Parathyroid adenoma (tissue), 2 donors: ENCODE results near the gene KRT10.

Source experiments
- H2AFZ ChIP-seq: fragments of 300-600 bp; sonication (generic); one replicate; pipeline ENCODE4 v1.7.0; 2017; ENCODE audit warnings: antibody characterized with exemption, mild to moderate bottlenecking
- H3K27ac ChIP-seq: fragments of 300-600 bp; sonication (generic); one replicate; pipeline ENCODE4 v1.7.0; 2017
- H3K27me3 ChIP-seq: fragments of 300-600 bp; sonication (generic); one replicate; pipeline ENCODE4 v1.7.0; 2017; ENCODE audit warnings: low read length; ENCODE audit not compliant: control insufficient read depth, insufficient read depth
- H3K36me3 ChIP-seq: fragments of 300-600 bp; sonication (generic); one replicate; pipeline ENCODE4 v1.7.0; 2017; ENCODE audit warnings: low read length; ENCODE audit not compliant: control insufficient read depth, insufficient read depth
- H3K4me1 ChIP-seq: fragments of 300-600 bp; sonication (generic); one replicate; pipeline ENCODE4 v1.7.0; 2017; ENCODE audit warnings: control low read depth
- H3K4me2 ChIP-seq: fragments of 300-600 bp; sonication (generic); one replicate; pipeline ENCODE4 v1.7.0; 2017; ENCODE audit warnings: low read length
- H3K4me3 ChIP-seq: fragments of 300-600 bp; sonication (generic); one replicate; pipeline ENCODE4 v1.7.0; 2017; ENCODE audit warnings: low read depth, low read length
- H3K79me2 ChIP-seq: fragments of 300-600 bp; sonication (generic); one replicate; pipeline ENCODE4 v1.7.0; 2017; ENCODE audit warnings: control low read depth
- H3K9ac ChIP-seq: fragments of 300-600 bp; sonication (generic); one replicate; pipeline ENCODE4 v1.7.0; 2017; ENCODE audit warnings: mild to moderate bottlenecking
- H3K9me3 ChIP-seq: fragments of 300-600 bp; sonication (generic); one replicate; pipeline ENCODE4 v1.7.0; 2017; ENCODE audit warnings: low read length; ENCODE audit not compliant: control insufficient read depth
- TF ChIP-seq, protein P1 (sequence below): fragments of 300-600 bp; sonication (generic); IDR thresholded peaks from one replicate; pipeline ENCODE4 v1.7.0; 2017; ENCODE audit warnings: antibody characterized with exemption, mild to moderate bottlenecking
- donor health status: primary hyperparathyroidism.

KRT10 gene

DNA sequence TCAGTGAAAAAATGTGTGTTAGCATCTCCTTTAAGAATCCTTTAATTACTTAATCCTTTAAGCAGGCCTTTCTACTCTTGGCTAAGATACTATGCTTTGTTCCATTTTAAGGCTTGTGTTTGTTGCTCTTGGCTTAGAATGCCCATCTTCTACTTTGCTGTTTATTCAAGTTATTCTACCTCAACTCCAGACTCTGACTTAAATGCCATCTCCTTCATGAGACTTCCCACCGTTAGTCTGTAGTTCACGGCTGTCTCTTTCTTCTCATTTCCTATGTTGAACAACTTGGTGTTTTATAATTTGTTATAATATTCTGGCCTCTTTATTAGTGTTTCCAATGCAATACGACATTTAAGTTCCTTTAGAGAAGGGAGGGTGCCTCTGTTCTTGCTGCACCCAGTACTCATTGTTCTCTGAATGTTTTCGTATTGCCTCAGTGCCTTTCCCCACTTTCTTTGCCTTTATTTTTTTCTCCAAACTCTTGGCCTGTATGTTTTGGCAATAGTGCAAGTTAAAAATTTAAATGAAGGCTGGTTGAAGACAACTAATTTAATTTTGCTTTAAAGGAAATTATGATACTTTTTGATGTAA, 6.1 kb upstream of the KRT10 start:
- H3K9ac ChIP-seq = no peak overlapping the region
- H3K27ac ChIP-seq = no peak overlapping the region
- H3K4me2 ChIP-seq = no peak overlapping the region
- H3K36me3 ChIP-seq = no peaks in the 10 kb centered on the region
- no peaks in the 10 kb centered on the region for H3K27me3 ChIP-seq
- no peak overlapping the region for H2AFZ ChIP-seq
- H3K4me1 ChIP-seq = no peaks in the 10 kb centered on the region
- TF ChIP-seq, protein P1, sequence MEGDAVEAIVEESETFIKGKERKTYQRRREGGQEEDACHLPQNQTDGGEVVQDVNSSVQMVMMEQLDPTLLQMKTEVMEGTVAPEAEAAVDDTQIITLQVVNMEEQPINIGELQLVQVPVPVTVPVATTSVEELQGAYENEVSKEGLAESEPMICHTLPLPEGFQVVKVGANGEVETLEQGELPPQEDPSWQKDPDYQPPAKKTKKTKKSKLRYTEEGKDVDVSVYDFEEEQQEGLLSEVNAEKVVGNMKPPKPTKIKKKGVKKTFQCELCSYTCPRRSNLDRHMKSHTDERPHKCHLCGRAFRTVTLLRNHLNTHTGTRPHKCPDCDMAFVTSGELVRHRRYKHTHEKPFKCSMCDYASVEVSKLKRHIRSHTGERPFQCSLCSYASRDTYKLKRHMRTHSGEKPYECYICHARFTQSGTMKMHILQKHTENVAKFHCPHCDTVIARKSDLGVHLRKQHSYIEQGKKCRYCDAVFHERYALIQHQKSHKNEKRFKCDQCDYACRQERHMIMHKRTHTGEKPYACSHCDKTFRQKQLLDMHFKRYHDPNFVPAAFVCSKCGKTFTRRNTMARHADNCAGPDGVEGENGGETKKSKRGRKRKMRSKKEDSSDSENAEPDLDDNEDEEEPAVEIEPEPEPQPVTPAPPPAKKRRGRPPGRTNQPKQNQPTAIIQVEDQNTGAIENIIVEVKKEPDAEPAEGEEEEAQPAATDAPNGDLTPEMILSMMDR = no peak
- H3K9me3 ChIP-seq = no peaks in the 10 kb centered on the region
- no peak overlapping the region for H3K4me3 ChIP-seq
- H3K79me2 ChIP-seq = peaks cover 3% of the 10 kb centered on the region

DNA sequence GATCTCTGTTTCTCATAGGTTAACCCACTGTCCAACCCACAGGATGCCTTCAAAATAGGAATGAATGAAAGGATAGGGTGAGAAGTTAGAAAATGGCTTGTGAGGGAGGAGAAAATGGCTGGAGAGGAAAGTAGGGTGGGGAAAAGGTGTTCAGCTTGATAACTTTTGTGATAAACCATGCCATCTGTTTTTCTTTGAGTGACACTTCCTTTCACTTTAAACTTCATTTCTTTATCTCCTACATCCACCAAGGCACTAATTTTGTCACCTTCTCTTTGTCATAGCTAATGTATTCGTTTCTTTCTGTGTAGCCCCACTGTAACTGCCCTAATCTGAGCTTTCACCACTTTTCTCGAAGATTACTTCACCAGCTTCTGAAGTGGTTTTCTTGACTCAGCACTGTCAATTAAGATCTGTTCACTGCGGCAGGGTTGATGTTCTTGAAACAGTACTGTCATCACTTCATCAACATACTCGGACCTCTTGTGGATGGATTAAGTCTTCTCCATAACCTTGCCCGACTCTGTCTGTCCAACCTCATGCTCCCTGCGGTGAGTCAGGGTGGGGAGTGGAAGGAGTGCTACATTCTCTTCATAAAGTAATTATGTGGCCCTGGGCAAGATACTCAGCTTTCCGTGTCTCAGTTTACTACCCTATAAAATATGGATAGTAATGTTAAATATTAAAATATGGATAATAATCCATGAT, 5.5 kb upstream of the KRT10 start:
- Histone ChIP-seq H2AFZ (no peak overlapping the region), H3K36me3 (no peaks in the 10 kb centered on the region), H3K4me3 (no peak overlapping the region), H3K79me2 (peaks cover 3% of the 10 kb centered on the region), H3K9me3 (no peaks in the 10 kb centered on the region), H3K27me3 (no peaks in the 10 kb centered on the region), H3K4me2 (no peak overlapping the region), H3K9ac (no peak overlapping the region), H3K27ac (no peak overlapping the region), H3K4me1 (no peaks in the 10 kb centered on the region)
- TF ChIP-seq, protein P1 = no peak

- Histone ChIP-seq H3K4me3 (no peak overlapping the region), H3K9ac (no peak overlapping the region), H3K36me3 (no peaks in the 10 kb centered on the region), H3K4me2 (no peak overlapping the region), H3K27me3 (no peaks in the 10 kb centered on the region), H3K9me3 (no peaks in the 10 kb centered on the region), H3K27ac (no peak overlapping the region), H2AFZ (no peak overlapping the region), H3K79me2 (peaks cover 3% of the 10 kb centered on the region), H3K4me1 (peaks cover 3% of the 10 kb centered on the region)
- TF ChIP-seq, protein P1 = no peak
Measured at GRCh38 chr17:40825599-40825998, 3.2 kb upstream of the KRT10 start.

DNA sequence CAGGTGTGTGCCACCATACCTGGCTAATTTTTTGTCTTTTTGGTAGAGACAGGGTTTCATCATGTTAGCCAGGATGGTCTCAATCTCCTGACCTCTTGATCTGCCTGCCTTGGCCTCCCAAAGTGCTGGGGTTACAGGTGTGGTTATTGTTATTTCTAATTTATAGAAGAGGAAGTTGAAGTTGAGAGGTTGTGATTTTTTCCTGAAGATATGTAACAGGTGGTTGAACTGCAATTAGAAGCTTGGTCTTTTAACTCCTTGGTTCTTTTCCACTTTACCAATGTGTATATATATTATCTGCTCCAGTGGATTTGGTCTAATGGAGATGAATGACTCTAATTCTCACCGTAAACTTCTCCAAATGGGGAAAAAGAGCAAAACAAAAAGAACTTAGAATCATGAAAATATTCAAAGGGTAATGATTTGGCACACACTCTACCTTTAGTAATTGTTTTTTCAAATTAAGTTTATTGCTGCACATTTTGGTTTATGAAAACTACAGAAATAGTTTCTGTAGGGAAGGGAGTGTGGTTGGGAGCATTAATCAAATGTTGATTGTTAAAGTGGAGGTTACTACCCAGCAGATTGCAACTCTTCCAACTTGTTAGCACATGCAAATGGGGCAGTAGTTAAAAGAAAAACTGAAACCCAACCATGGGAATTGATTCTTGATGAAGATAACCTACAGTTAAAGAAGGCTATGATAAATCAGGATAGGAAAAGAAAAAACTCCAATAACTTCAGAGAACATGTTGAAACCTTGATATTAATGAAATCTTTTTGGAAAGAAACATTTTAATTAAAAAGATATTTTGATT, 1.8 kb upstream of the KRT10 start:
- H3K4me1 ChIP-seq = peaks cover 8% of the 10 kb centered on the region
- no peaks in the 10 kb centered on the region for H3K9me3 ChIP-seq
- no peak overlapping the region for H3K27ac ChIP-seq
- no peak overlapping the region for H3K4me3 ChIP-seq
- H3K4me2 ChIP-seq = no peak overlapping the region
- no peak overlapping the region for H2AFZ ChIP-seq
- H3K79me2 ChIP-seq = peaks cover 3% of the 10 kb centered on the region
- H3K36me3 ChIP-seq = no peaks in the 10 kb centered on the region
- TF ChIP-seq, protein P1 = no peak
- no peak overlapping the region for H3K9ac ChIP-seq
- no peaks in the 10 kb centered on the region for H3K27me3 ChIP-seq
